GM23338 (cell line): ENCODE data around the gene FGA. TPM values are rescaled to one million over a fixed set of nuclear protein-coding genes. Genes with fewer than 3 reads are reported as not detected.

ENCODE experiments used
- ATAC-seq: fragments of 200-7000 bp; cut with Tn5 transposase; 3 replicates; pipeline ENCODE4 v1.9.1; 2020
- DNase-seq: peaks from one replicate; pipeline ENCODE4 v3.0.0-alpha.2; 2015; ENCODE audit warnings: low spot score
- H2AFZ ChIP-seq: fragments of 200-600 bp; sonication (generic); 2 replicates; pipeline ENCODE4 v1.8.0; 2016; ENCODE audit warnings: antibody characterized with exemption, mild to moderate bottlenecking, moderate library complexity
- H3F3A ChIP-seq: fragments of 200-600 bp; sonication (generic); replicated peaks from 2 replicates; pipeline ENCODE4 v1.8.0; 2017; ENCODE audit warnings: antibody characterized with exemption, mixed run types, low read depth
- H3K27ac ChIP-seq: fragments of 200-600 bp; sonication (generic); 2 replicates; pipeline ENCODE4 v1.6.1; 2016; ENCODE audit warnings: low read depth
- H3K27me3 ChIP-seq: fragments of 200-600 bp; sonication (generic); 2 replicates; pipeline ENCODE4 v1.8.0; 2016; ENCODE audit warnings: mild to moderate bottlenecking, mixed run types, moderate library complexity; ENCODE audit not compliant: insufficient read depth
- H3K36me3 ChIP-seq: fragments of 200-600 bp; sonication (generic); 2 replicates; pipeline ENCODE4 v1.8.0; 2016; ENCODE audit warnings: mild to moderate bottlenecking; ENCODE audit not compliant: insufficient read depth
- H3K4me1 ChIP-seq: fragments of 200-600 bp; sonication (generic); 2 replicates; pipeline ENCODE4 v1.8.0; 2016; ENCODE audit warnings: mild to moderate bottlenecking, moderate library complexity; ENCODE audit not compliant: insufficient read depth
- H3K4me2 ChIP-seq: fragments of 200-600 bp; sonication (generic); 2 replicates; pipeline ENCODE4 v1.7.1; 2017; ENCODE audit warnings: mixed run types
- H3K4me3 ChIP-seq: fragments of 200-600 bp; sonication (generic); 2 replicates; pipeline ENCODE4 v1.6.1; 2016; ENCODE audit warnings: mixed run types
- H3K79me2 ChIP-seq: fragments of 200-600 bp; sonication (generic); replicated peaks from 2 replicates; pipeline ENCODE4 v1.8.0; 2017; ENCODE audit warnings: mild to moderate bottlenecking; ENCODE audit not compliant: insufficient read depth
- H3K9me2 ChIP-seq: fragments of 200-600 bp; sonication (generic); 2 replicates; pipeline ENCODE4 v1.8.0; 2017; ENCODE audit not compliant: insufficient read depth
- H4K20me1 ChIP-seq: fragments of 200-600 bp; sonication (generic); replicated peaks from 2 replicates; pipeline ENCODE4 v1.8.0; 2017; ENCODE audit warnings: mild to moderate bottlenecking; ENCODE audit not compliant: insufficient read depth
- H3K27ac Mint-ChIP-seq: 2 replicates; pipeline ENCODE4 v1.8.0; 2020; ENCODE audit warnings: inconsistent platforms, mild to moderate bottlenecking, moderate library complexity, mixed read lengths
- H3K27me3 Mint-ChIP-seq: 3 replicates; pipeline ENCODE4 v1.8.0; 2022; ENCODE audit warnings: low read depth, mild to moderate bottlenecking, moderate library complexity, mixed read lengths, inconsistent platforms; ENCODE audit not compliant: insufficient read depth, poor library complexity
- H3K36me3 Mint-ChIP-seq: 3 replicates; pipeline ENCODE4 v1.8.0; 2021; ENCODE audit warnings: low read depth, mild to moderate bottlenecking, inconsistent platforms, moderate library complexity, mixed read lengths
- H3K4me1 Mint-ChIP-seq: 3 replicates; pipeline ENCODE4 v1.8.0; 2020; ENCODE audit warnings: mild to moderate bottlenecking, inconsistent platforms, mixed read lengths
- H3K4me3 Mint-ChIP-seq: 3 replicates; pipeline ENCODE4 v1.8.0; 2021; ENCODE audit warnings: moderate library complexity, mild to moderate bottlenecking, inconsistent platforms, mixed read lengths
- H3K9me3 Mint-ChIP-seq: 3 replicates; pipeline ENCODE4 v1.8.0; 2020; ENCODE audit warnings: moderate library complexity, mild to moderate bottlenecking, inconsistent platforms, mixed read lengths
- CREB1 ChIP-seq: fragments of 250-450 bp; sonication (Bioruptor Pico); IDR thresholded peaks from 2 replicates; pipeline ENCODE4 v1.5.0; 2020; ENCODE audit warnings: low read depth, mild to moderate bottlenecking, moderate library complexity
- EZH2 ChIP-seq: fragments of 200-600 bp; sonication (generic); IDR thresholded peaks from one replicate; pipeline ENCODE4 v1.8.0; 2017; ENCODE audit warnings: antibody characterized with exemption, mild to moderate bottlenecking, low read depth; ENCODE audit not compliant: unreplicated experiment
- EZH2phosphoT487 ChIP-seq: fragments of 200-600 bp; sonication (generic); IDR thresholded peaks from one replicate; pipeline ENCODE4 v1.8.1; 2018; ENCODE audit warnings: antibody characterized with exemption; ENCODE audit not compliant: unreplicated experiment
- JUNB ChIP-seq: IDR thresholded peaks from one replicate; pipeline ENCODE4 v1.6.1; 2016; ENCODE audit warnings: antibody characterized with exemption; ENCODE audit not compliant: unreplicated experiment
- NANOG ChIP-seq: IDR thresholded peaks from 2 replicates; pipeline ENCODE4 v1.6.1; 2016; ENCODE audit warnings: antibody characterized with exemption, borderline replicate concordance
- POLR2AphosphoS5 ChIP-seq: IDR thresholded peaks from 2 replicates; pipeline ENCODE4 v1.6.1; 2016; ENCODE audit warnings: antibody characterized with exemption, low read depth
- STAT1 ChIP-seq: IDR thresholded peaks from one replicate; pipeline ENCODE4 v1.6.1; 2016; ENCODE audit warnings: antibody characterized with exemption; ENCODE audit not compliant: unreplicated experiment
- ZNF114 ChIP-seq: fragments of 250-450 bp; sonication (Bioruptor Pico); IDR thresholded peaks from 2 replicates; pipeline ENCODE4 v1.5.0; 2020; ENCODE audit warnings: mild to moderate bottlenecking, moderate library complexity
- ZNF331 ChIP-seq: fragments of 250-450 bp; sonication (Bioruptor Pico); IDR thresholded peaks from 2 replicates; pipeline ENCODE4 v1.5.0; 2020; ENCODE audit warnings: low read depth, mild to moderate bottlenecking, moderate library complexity
- polyA plus RNA-seq: library from polyadenylated mRNA; unstranded; fragments of >200 nt; fragmentation: Nextera tagmentation; extraction: Ambion mirVana; gene quantifications from 2 replicates; pipeline ENCODE4 v1.2.1, GENCODE V29; 2016
- total RNA-seq: library from RNA; depleted of rRNA; stranded (reverse); fragments of >200 nt; shearing (Covaris generic); gene quantifications from 2 replicates; pipeline ENCODE4 v1.2.3, GENCODE V29; 2014
- TF ChIP-seq, protein P1 (sequence below): IDR thresholded peaks from 2 replicates; pipeline ENCODE4 v1.6.1; 2016; ENCODE audit warnings: antibody characterized with exemption
- TF ChIP-seq, protein P2 (sequence below): IDR thresholded peaks from one replicate; pipeline ENCODE4 v1.6.1; 2018; ENCODE audit warnings: antibody characterized with exemption; ENCODE audit not compliant: unreplicated experiment
- TF ChIP-seq, protein P3 (sequence below), 2 experiments: fragments of 200-600 bp in 1 of 2; sonication (generic) in 1 of 2; conservative IDR thresholded peaks; 2 replicates each; pipeline versions ENCODE4 v1.5.1 to v1.6.1; 2016 to 2017; ENCODE audit warnings: antibody characterized with exemption in 2 of 2, low read depth in 2 of 2, mild to moderate bottlenecking in 2 of 2, moderate library complexity in 1 of 2
- TF ChIP-seq, protein P4 (sequence below): fragments of 250-450 bp; sonication (Bioruptor Pico); IDR thresholded peaks from 2 replicates; pipeline ENCODE4 v1.5.0; 2020; ENCODE audit warnings: mild to moderate bottlenecking, moderate library complexity

FGA gene
- total and polyA plus RNA-seq, 2 experiments from 2014 or later, result not detected

DNA sequence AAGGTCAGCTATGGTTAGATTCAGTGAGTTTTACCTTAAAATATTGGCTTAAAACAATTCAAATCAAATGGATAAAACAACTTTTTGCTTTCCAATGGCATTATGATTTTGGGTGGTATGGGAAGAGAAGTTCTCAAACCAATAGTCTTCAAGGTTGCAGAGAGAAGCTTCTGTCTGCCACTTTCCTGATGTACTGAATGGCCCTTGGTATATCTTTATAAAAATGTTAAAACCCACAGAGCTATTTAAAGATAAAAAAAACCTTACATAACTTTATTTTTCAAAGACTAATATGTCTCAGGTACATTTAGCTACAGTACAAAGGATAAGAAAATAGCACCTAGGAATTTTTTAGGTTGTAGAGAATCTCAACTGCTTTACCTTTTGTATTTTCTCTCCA lies 6.9 kb downstream of the FGA start:
- ATAC-seq (no peak), DNase-seq (no peak)
- H3K4me3 Mint-ChIP-seq, result no peak overlapping the region
- no peaks in the 10 kb centered on the region for H3K36me3 Mint-ChIP-seq
- H3K9me2 ChIP-seq, result no peaks in the 10 kb centered on the region; the same call in 1 of the 2 replicates
- no peak overlapping the region for H3K4me3 ChIP-seq
- no peak overlapping the region for H3K4me2 ChIP-seq
- peaks cover 3% of the 10 kb centered on the region for H3K27me3 Mint-ChIP-seq
- no peaks in the 10 kb centered on the region for H3F3A ChIP-seq
- no peak overlapping the region for H2AFZ ChIP-seq
- H3K4me1 ChIP-seq, result no peaks in the 10 kb centered on the region
- H3K79me2 ChIP-seq, result no peaks in the 10 kb centered on the region
- no peaks in the 10 kb centered on the region for H3K36me3 ChIP-seq
- H3K27ac ChIP-seq, result no peak overlapping the region
- H3K27ac Mint-ChIP-seq, result no peak overlapping the region
- no peaks in the 10 kb centered on the region for H3K4me1 Mint-ChIP-seq
- H4K20me1 ChIP-seq, result no peaks in the 10 kb centered on the region
- no peaks in the 10 kb centered on the region for H3K9me3 Mint-ChIP-seq
- TF ChIP-seq, protein P1, sequence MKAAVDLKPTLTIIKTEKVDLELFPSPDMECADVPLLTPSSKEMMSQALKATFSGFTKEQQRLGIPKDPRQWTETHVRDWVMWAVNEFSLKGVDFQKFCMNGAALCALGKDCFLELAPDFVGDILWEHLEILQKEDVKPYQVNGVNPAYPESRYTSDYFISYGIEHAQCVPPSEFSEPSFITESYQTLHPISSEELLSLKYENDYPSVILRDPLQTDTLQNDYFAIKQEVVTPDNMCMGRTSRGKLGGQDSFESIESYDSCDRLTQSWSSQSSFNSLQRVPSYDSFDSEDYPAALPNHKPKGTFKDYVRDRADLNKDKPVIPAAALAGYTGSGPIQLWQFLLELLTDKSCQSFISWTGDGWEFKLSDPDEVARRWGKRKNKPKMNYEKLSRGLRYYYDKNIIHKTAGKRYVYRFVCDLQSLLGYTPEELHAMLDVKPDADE, result no peak
- TF ChIP-seq CREB1 (CRISPR knock-in tag) (no peak), EZH2 (no peak), STAT1 (no peak), NANOG (no peak), ZNF114 (CRISPR knock-in tag) (no peak), POLR2AphosphoS5 (no peak), EZH2phosphoT487 (no peak), JUNB (no peak), ZNF331 (CRISPR knock-in tag) (no peak)
- TF ChIP-seq, protein P2, sequence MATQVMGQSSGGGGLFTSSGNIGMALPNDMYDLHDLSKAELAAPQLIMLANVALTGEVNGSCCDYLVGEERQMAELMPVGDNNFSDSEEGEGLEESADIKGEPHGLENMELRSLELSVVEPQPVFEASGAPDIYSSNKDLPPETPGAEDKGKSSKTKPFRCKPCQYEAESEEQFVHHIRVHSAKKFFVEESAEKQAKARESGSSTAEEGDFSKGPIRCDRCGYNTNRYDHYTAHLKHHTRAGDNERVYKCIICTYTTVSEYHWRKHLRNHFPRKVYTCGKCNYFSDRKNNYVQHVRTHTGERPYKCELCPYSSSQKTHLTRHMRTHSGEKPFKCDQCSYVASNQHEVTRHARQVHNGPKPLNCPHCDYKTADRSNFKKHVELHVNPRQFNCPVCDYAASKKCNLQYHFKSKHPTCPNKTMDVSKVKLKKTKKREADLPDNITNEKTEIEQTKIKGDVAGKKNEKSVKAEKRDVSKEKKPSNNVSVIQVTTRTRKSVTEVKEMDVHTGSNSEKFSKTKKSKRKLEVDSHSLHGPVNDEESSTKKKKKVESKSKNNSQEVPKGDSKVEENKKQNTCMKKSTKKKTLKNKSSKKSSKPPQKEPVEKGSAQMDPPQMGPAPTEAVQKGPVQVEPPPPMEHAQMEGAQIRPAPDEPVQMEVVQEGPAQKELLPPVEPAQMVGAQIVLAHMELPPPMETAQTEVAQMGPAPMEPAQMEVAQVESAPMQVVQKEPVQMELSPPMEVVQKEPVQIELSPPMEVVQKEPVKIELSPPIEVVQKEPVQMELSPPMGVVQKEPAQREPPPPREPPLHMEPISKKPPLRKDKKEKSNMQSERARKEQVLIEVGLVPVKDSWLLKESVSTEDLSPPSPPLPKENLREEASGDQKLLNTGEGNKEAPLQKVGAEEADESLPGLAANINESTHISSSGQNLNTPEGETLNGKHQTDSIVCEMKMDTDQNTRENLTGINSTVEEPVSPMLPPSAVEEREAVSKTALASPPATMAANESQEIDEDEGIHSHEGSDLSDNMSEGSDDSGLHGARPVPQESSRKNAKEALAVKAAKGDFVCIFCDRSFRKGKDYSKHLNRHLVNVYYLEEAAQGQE, result no peak
- TF ChIP-seq, protein P3, sequence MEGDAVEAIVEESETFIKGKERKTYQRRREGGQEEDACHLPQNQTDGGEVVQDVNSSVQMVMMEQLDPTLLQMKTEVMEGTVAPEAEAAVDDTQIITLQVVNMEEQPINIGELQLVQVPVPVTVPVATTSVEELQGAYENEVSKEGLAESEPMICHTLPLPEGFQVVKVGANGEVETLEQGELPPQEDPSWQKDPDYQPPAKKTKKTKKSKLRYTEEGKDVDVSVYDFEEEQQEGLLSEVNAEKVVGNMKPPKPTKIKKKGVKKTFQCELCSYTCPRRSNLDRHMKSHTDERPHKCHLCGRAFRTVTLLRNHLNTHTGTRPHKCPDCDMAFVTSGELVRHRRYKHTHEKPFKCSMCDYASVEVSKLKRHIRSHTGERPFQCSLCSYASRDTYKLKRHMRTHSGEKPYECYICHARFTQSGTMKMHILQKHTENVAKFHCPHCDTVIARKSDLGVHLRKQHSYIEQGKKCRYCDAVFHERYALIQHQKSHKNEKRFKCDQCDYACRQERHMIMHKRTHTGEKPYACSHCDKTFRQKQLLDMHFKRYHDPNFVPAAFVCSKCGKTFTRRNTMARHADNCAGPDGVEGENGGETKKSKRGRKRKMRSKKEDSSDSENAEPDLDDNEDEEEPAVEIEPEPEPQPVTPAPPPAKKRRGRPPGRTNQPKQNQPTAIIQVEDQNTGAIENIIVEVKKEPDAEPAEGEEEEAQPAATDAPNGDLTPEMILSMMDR (conservative IDR thresholded peaks at IDR 0.05; ENCODE audit: low read depth in 2 of 2), result no peak
- TF ChIP-seq, protein P4, sequence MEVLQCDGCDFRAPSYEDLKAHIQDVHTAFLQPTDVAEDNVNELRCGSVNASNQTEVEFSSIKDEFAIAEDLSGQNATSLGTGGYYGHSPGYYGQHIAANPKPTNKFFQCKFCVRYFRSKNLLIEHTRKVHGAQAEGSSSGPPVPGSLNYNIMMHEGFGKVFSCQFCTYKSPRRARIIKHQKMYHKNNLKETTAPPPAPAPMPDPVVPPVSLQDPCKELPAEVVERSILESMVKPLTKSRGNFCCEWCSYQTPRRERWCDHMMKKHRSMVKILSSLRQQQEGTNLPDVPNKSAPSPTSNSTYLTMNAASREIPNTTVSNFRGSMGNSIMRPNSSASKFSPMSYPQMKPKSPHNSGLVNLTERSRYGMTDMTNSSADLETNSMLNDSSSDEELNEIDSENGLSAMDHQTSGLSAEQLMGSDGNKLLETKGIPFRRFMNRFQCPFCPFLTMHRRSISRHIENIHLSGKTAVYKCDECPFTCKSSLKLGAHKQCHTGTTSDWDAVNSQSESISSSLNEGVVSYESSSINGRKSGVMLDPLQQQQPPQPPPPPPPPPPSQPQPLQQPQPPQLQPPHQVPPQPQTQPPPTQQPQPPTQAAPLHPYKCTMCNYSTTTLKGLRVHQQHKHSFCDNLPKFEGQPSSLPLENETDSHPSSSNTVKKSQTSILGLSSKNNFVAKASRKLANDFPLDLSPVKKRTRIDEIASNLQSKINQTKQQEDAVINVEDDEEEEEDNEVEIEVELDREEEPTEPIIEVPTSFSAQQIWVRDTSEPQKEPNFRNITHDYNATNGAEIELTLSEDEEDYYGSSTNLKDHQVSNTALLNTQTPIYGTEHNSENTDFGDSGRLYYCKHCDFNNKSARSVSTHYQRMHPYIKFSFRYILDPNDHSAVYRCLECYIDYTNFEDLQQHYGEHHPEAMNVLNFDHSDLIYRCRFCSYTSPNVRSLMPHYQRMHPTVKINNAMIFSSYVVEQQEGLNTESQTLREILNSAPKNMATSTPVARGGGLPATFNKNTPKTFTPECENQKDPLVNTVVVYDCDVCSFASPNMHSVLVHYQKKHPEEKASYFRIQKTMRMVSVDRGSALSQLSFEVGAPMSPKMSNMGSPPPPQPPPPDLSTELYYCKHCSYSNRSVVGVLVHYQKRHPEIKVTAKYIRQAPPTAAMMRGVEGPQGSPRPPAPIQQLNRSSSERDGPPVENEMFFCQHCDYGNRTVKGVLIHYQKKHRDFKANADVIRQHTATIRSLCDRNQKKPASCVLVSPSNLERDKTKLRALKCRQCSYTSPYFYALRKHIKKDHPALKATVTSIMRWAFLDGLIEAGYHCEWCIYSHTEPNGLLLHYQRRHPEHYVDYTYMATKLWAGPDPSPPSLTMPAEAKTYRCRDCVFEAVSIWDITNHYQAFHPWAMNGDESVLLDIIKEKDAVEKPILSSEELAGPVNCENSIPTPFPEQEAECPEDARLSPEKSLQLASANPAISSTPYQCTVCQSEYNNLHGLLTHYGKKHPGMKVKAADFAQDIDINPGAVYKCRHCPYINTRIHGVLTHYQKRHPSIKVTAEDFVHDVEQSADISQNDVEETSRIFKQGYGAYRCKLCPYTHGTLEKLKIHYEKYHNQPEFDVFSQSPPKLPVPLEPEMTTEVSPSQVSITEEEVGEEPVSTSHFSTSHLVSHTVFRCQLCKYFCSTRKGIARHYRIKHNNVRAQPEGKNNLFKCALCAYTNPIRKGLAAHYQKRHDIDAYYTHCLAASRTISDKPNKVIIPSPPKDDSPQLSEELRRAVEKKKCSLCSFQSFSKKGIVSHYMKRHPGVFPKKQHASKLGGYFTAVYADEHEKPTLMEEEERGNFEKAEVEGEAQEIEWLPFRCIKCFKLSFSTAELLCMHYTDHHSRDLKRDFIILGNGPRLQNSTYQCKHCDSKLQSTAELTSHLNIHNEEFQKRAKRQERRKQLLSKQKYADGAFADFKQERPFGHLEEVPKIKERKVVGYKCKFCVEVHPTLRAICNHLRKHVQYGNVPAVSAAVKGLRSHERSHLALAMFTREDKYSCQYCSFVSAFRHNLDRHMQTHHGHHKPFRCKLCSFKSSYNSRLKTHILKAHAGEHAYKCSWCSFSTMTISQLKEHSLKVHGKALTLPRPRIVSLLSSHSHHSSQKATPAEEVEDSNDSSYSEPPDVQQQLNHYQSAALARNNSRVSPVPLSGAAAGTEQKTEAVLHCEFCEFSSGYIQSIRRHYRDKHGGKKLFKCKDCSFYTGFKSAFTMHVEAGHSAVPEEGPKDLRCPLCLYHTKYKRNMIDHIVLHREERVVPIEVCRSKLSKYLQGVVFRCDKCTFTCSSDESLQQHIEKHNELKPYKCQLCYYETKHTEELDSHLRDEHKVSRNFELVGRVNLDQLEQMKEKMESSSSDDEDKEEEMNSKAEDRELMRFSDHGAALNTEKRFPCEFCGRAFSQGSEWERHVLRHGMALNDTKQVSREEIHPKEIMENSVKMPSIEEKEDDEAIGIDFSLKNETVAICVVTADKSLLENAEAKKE (CRISPR knock-in tag), result no peak
- H3K27me3 ChIP-seq, result no peaks in the 10 kb centered on the region
